ENCODE measurements around the gene OPN3.

OPN3 gene

GRCh38 chr1:241638909-241639622, 1.1 kb downstream of the OPN3 start:
- no peak for ATAC-seq
- no peak for TF ChIP-seq CREB5 (CRISPR knock-in tag; IDR thresholded peaks at IDR 0.05; ENCODE audit: low read depth)
- no peak for TF ChIP-seq CSDC2 (CRISPR knock-in tag; IDR thresholded peaks at IDR 0.05)
- TF ChIP-seq PATZ1 (CRISPR knock-in tag; IDR thresholded peaks at IDR 0.05; ENCODE audit: borderline replicate concordance): no peak

GRCh38 chr1:241638099-241638682, 2.0 kb downstream of the OPN3 start:
- no peak for TF ChIP-seq SNAI2 (CRISPR knock-in tag; IDR thresholded peaks at IDR 0.05)
- no peak for TF ChIP-seq OSR1 (CRISPR knock-in tag; IDR thresholded peaks at IDR 0.05)
- TF ChIP-seq TCF4 (CRISPR knock-in tag; IDR thresholded peaks at IDR 0.05; ENCODE audit: borderline replicate concordance): no peak
- no peak for TF ChIP-seq ESRRG (CRISPR knock-in tag; IDR thresholded peaks at IDR 0.05)
- no peak for TF ChIP-seq RARB (CRISPR knock-in tag; IDR thresholded peaks at IDR 0.05)
- TF ChIP-seq GLIS3 (CRISPR knock-in tag; IDR thresholded peaks at IDR 0.05): no peak
- no peak for TF ChIP-seq ZC3H10 (CRISPR knock-in tag; IDR thresholded peaks at IDR 0.05)
- no peak for TF ChIP-seq PPARA (CRISPR knock-in tag; IDR thresholded peaks at IDR 0.05; ENCODE audit: borderline replicate concordance)
- no peak for TF ChIP-seq ZFP30 (CRISPR knock-in tag; IDR thresholded peaks at IDR 0.05)
- no peak for TF ChIP-seq CREB5 (CRISPR knock-in tag; IDR thresholded peaks at IDR 0.05; ENCODE audit: low read depth)
- no peak for TF ChIP-seq ARNTL (CRISPR knock-in tag; IDR thresholded peaks at IDR 0.05; ENCODE audit: borderline replicate concordance, low read depth)
- no peak for TF ChIP-seq TSHZ2 (CRISPR knock-in tag; IDR thresholded peaks at IDR 0.05)
- no peak for TF ChIP-seq POU6F1 (CRISPR knock-in tag; IDR thresholded peaks at IDR 0.05; ENCODE audit: borderline replicate concordance, low read depth)
- TF ChIP-seq ZNF565 (CRISPR knock-in tag; conservative IDR thresholded peaks at IDR 0.05; ENCODE audit: low read depth): no peak
- TF ChIP-seq PATZ1 (CRISPR knock-in tag; IDR thresholded peaks at IDR 0.05; ENCODE audit: borderline replicate concordance): no peak
- no peak for TF ChIP-seq CSRNP3 (CRISPR knock-in tag; IDR thresholded peaks at IDR 0.05)
- no peak for TF ChIP-seq TOX (CRISPR knock-in tag; IDR thresholded peaks at IDR 0.05; ENCODE audit: borderline replicate concordance)
- ATAC-seq: no peak
